HG03045 (cell line): ENCODE measurements around the gene RGS19.

Source experiments
- ATAC-seq: cut with Tn5 transposase; IDR thresholded peaks from one replicate; pipeline ENCODE4 v1.9.1; 2021; ENCODE audit warnings: mild to moderate bottlenecking, moderate library complexity; ENCODE audit not compliant: unreplicated experiment

RGS19 gene

DNA sequence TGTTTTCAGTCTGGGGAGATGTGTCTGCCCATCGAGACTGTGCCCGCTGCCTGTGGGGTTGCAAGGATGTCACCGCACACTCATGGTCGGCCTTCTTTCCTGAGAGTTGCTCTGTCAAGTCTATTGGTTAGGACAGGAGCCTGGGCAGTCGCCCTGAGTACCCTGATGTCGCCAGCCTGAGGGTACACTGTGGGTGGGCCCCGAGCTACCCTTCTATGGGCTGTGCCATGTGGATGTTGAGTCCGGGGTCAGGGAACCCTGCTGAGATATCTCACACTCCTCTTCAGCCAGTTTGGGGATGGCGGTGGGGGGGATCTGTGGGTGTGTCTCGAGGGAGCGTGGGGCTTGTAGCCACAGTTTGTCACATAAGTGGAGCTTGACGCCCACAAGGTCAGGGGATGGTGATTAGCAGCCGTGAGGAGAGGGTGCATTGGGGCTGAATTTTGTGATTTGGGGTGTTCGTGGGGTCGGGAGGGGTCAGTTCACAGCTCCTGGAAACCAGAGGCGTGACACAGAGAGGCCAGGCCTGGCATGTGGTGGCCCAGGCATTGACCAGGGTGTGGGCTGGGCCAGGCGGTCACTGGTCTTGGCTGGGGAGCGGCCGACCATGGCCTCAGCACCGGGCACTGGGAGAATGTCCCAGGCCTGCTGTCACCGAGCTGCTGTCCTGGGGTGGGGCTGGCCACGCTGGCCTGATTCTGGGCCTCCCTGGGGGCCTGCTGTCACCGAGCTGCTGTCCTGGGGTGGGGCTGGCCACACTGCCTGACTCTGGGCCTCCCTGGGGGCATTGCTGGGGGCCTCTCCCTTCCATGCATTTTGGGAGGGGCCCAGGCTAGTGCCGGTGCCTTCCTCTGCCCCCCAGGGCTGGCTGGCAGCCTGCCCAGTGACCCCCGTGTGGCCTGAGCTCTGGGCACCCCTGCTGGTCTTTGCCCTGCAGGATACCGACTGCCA lies 29.7 kb upstream of the RGS19 start:
- ATAC-seq: no peak

- no peak for ATAC-seq
These were observed 28.6 kb upstream of the RGS19 start for GRCh38 chr20:64107736-64108457.

DNA sequence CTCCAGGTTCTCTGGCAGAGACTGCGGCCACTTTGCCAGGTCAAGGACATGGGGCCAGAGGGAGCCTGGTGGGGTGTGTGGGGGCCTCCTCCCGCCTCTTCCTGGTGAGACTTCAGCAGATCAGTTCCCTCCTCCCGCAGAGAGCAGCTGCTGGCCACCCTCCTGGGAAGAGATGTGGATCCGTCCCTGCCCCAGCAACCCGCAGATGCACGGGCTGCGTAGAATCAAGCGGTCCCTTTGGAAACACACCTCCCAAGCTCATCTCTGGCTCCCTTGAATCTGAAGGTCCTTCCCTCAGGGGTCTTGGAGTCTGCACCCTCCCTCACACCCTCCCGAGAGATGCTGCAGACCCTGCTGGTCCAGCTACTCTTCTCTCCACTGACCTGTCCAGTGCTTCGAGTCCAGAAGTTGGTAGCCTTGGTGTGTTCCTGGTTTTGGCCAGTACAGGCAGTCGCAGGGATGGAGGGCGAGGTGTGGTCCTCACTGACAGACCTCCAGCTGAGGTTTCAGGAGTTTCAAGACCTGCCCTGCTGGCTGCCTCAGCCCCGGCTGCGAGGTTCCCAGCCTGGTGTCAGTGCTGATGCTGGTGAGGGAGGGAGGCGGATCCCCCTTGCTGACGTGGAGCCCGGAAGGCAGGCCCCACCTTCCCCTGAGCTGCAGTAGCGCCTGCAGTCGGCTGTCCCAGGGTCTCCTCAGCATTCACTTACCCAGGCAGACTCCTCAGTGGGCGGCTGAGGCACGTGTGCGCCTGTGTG lies 27.8 kb upstream of the RGS19 start, which contains the start of gene NPBWR2:
Gene NPBWR2, minus strand, starts transcription at position 585 of the 755 bp plus-strand sequence. CDS start 734 bp downstream, outside the sequence.
- ATAC-seq: no peak

DNA sequence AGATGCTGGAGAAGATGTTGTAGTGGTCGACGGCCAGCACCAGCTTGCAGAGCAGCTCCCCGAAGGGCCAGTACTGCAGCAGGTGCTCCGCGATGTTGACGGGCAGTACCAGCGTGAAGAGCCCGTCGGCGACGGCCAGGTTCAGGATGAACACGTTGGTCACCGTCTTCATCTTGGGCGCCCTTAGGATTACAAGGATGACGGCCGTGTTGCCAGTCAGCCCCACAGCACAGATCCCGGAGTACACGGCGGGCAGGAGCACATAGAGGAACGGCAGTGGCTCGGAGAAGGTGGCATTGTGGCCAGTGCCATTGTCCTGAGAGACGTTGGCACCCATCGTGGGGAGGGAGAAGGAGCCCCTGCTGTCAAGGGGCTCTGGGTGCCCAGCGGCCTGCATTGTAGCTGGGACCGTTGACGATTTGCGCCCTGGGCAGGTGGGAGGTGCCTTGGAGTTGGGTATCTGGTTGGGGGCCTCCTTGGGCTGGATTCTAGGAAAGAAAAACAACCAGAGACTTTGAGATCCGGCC lies 27.2 kb upstream of the RGS19 start:
- ATAC-seq: no peak

- ATAC-seq: no peak
These were observed 26.6 kb upstream of the RGS19 start for GRCh38 chr20:64105846-64106434.

DNA sequence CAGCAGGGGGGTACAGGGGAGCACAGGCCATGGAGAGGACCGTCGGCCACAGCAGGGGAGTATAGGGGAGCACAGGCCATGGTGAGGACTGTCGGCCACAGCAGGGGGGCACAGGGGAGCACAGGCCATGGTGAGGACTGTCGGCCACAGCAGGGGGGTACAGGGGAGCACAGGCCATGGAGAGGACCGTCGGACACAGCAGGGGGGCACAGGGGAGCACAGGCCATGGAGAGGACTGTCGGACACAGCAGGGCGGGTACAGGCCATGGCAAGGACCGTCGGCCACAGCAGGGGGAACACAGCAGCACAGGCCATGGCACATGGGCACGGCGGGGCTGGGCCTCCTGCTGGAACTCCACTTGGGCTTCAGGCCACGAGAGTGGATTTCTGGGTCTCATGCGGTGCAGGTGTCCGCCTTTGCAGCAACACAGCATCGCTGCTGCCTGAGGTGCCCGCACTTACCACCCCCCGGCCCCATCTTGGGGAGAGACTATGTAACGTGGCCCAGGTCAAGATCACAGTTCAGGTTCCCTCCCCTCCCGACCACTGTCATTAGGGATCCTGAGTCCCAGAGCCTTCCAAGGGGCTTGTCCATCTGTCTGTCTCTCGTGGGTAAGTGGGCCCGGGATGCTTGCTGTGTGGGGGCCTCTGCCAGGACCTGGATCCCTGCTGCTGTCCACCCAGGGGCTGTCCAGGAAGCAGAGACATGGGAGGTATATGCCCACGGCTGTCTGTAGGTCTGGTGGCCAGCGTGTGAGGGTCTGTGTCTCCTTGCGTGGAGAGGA lies 25.5 kb upstream of the RGS19 start:
- no peak for ATAC-seq

DNA sequence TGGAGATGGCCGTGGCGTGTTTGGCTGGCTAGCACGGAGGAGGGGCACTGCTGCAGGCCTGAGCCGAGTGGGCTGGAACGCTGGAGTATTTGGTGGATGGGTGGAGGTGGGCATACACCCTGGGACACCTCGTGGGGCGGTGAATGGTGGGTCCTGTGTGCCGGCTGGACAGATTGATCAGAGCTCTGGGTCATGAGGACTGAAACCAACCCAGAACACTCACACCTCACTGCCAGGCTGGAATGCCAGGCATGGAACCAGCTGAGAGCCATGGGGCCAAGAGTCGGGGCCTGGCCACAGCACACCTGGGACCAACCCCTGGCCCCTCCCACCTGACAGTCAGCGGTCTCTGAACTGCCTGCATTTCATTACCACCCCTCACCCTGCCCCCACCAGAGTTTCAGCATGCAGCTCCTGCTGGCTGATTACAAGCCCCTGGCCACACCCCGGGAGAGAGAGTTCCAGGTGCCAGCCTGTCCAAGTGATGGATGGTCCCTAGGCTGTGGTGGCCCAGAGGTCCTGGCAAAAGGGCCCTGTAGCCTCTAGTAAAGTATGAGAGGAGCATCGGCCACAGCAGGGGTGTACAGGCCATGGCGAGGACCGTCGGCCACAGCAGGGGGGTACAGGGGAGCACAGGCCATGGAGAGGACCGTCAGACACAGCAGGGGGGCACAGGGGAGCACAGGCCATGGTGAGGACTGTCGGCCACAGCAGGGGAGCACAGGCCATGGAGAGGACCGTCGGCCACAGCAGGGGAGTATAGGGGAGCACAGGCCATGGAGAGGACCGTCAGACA lies 24.8 kb upstream of the RGS19 start:
- no peak for ATAC-seq

DNA sequence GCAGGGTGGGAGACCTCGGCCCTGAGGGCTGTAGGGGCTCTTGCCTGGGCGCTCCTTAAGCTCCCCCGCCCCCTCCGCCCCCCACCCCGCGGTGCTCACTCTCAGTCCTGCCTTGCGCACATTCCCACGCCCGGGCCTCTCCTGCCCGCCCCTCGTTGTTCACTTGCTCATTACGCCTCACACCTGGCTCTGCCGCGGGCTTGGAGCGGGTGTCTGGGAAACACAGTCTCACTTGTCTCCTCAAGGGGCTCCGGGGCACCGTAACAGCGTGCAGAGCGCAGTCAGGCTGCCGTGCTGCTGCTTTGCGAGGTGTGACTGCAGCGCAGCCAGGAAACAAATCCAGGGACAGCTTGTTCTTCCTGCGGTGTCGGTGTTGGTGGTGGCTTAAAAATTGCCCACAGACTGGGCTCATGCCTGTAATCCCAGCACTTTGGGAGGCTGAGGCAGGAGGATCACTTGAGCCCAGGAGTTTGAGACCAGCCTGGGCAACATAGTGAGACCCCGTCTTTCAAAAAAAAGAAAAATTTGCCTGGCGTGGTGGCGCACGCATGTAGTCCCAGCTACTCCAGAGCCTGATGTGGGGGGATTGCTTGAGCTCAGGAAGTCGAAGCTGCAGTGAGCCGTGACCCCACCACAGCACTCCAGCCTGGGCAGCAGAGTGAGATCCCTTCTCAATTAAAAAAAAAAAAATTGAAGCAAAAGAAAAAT lies 23.5 kb upstream of the RGS19 start:
- no peak for ATAC-seq

- no peak for ATAC-seq
These were observed 22.7 kb upstream of the RGS19 start for GRCh38 chr20:64101731-64102621.

DNA sequence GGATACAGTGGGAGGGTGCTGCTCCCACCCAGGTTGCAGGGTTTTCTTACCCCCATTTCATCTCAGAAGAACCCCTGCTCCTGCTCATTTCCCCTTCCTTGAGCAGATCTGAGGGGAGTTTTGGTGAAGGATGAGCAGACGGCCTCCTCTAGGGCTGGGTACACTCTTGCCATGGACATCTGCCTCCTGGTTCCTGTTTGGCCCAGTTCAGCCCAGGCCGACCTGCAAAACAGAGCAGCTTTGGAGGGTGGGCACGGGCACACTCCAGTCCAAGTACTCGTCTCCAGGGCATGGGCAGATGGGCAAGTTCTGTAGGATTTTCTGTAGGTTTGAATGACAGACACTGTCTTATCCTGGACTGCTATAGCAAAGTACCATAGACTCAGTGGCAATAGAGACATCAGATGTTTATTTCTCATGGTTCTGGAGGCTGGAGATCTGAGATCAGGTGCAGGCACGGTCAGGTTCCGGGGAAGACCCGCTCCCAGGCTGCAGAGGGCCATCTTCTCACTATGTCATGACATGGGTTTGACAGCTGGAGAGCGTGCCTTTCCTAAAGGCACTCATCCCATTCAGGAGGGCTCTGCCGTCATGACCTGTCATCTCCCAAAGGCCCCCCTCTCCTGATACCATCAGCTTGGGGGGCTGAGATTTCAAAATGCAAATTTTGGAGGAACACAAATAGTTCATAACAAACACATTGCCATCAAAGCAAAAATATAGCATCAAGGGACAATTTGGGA lies 21.8 kb upstream of the RGS19 start:
- no peak for ATAC-seq

DNA sequence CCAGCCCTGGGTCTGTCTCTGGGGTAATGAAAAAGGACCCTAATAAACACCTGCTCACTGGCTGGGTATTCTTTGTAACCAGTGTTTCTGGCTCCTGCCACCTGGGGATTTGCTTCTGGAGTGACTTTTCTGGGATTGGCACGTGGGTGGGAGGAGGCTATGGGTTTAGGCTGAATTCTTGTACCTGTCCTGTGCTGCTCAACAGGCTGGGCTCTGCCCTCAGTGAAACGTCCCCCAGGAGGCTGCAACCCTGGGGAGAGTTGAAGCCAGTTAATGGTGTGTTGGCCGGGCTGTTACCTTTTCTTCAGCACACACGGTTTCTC lies 21.2 kb upstream of the RGS19 start:
- ATAC-seq: no peak

- ATAC-seq: no peak
These were observed 20.7 kb upstream of the RGS19 start for GRCh38 chr20:64099880-64100565.

GRCh38 chr20:64099086-64099786 lies 19.9 kb upstream of the RGS19 start:
- no peak for ATAC-seq

DNA sequence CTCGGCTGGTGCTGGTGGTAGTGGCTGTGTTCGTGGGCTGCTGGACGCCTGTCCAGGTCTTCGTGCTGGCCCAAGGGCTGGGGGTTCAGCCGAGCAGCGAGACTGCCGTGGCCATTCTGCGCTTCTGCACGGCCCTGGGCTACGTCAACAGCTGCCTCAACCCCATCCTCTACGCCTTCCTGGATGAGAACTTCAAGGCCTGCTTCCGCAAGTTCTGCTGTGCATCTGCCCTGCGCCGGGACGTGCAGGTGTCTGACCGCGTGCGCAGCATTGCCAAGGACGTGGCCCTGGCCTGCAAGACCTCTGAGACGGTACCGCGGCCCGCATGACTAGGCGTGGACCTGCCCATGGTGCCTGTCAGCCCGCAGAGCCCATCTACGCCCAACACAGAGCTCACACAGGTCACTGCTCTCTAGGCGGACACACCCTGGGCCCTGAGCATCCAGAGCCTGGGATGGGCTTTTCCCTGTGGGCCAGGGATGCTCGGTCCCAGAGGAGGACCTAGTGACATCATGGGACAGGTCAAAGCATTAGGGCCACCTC lies 19.2 kb upstream of the RGS19 start:
- ATAC-seq: no peak

- no peak for ATAC-seq
These were observed 17.2 kb upstream of the RGS19 start for GRCh38 chr20:64096535-64096934.
